NCI-H1105 treated with DMSO at 0.1 percent for 48 hours (cell line): ENCODE measurements around the gene BAG3.
A peak's percentile ranks its signal among the peaks of the same experiment; 100 is the strongest.
"Not testable (repeated sequence)": the region's sequence is repeated elsewhere in the genome, so short reads cannot be mapped to it uniquely, and the experiment has no call there.

Source experiments
- DNase-seq: peaks from one replicate; lab custom pipeline; 2025; lab: John Stamatoyannopoulos, UW

BAG3 gene

GRCh38 chr10:119650692-119651513 is at the start of gene BAG3:
BAG3 (plus strand) TSS chr10:119651380; CDS start chr10:119651676, 296 bp downstream.
- DNase-seq, result peak; percentile 33

GRCh38 chr10:119602241-119603095 is 48.7 kb upstream of the BAG3 start:
- no peak for DNase-seq

GRCh38 chr10:119604468-119604867 is 46.7 kb upstream of the BAG3 start:
- no peak for DNase-seq

GRCh38 chr10:119608316-119609155 is 42.6 kb upstream of the BAG3 start:
- no peak for DNase-seq

GRCh38 chr10:119609516-119609915 is 41.7 kb upstream of the BAG3 start:
- DNase-seq, result no peak

- DNase-seq, result no peak
Measured at GRCh38 chr10:119611433-119611832, 39.7 kb upstream of the BAG3 start.

GRCh38 chr10:119613741-119614140 is 37.4 kb upstream of the BAG3 start:
- no peak for DNase-seq

- no peak for DNase-seq
Measured at GRCh38 chr10:119614686-119615085, 36.5 kb upstream of the BAG3 start.

- DNase-seq, result no peak
Measured at GRCh38 chr10:119616882-119617570, 34.2 kb upstream of the BAG3 start.

GRCh38 chr10:119619215-119619614 is 32.0 kb upstream of the BAG3 start:
- no peak for DNase-seq

GRCh38 chr10:119619811-119620210 is 31.4 kb upstream of the BAG3 start:
- DNase-seq, result not testable (repeated sequence)

GRCh38 chr10:119620241-119621077 is 30.7 kb upstream of the BAG3 start:
- no peak for DNase-seq

GRCh38 chr10:119621078-119621384 is 30.1 kb upstream of the BAG3 start:
- no peak for DNase-seq

GRCh38 chr10:119625570-119626280 is 25.5 kb upstream of the BAG3 start:
- no peak for DNase-seq

- DNase-seq, result no peak
Measured at GRCh38 chr10:119630300-119630699, 20.9 kb upstream of the BAG3 start.

- DNase-seq, result no peak
Measured at GRCh38 chr10:119633538-119634218, 17.5 kb upstream of the BAG3 start.

GRCh38 chr10:119634219-119634544 is 17.0 kb upstream of the BAG3 start:
- no peak for DNase-seq

GRCh38 chr10:119637631-119638030 is 13.5 kb upstream of the BAG3 start:
- no peak for DNase-seq

- no peak for DNase-seq
Measured at GRCh38 chr10:119638982-119639381, 12.2 kb upstream of the BAG3 start.

- DNase-seq, result no peak
Measured at GRCh38 chr10:119640384-119640783, 10.8 kb upstream of the BAG3 start.
